ENCODE measurements around the gene MBNL2. TPM values are rescaled to one million over a fixed set of nuclear protein-coding genes. Genes with fewer than 3 reads are reported as not detected.

The MBNL2 gene
- total RNA-seq, 1 experiment from 2014 or later: 32.9 TPM

- no peaks in the 10 kb centered on the region; the same call in 1 of the 2 replicates for H3K36me3 ChIP-seq
- H3K4me1 ChIP-seq: peaks cover 15% of the 10 kb centered on the region
- H3K4me3 ChIP-seq: no peak overlapping the region
- 0 out of 2 replicates have a peak, but pooled peaks cover 1% of the 10 kb centered on the region for H3K9me3 ChIP-seq (replicated peaks)
- DNase-seq: no peak
- H3K27ac ChIP-seq: no peak overlapping the region
- H3K27me3 ChIP-seq: no peaks in the 10 kb centered on the region
Observed at GRCh38 chr13:97289514-97290298, 67.6 kb downstream of the MBNL2 start.

GRCh38 chr13:97295283-97296182 is 73.4 kb downstream of the MBNL2 start:
- Histone ChIP-seq H3K4me1 (peaks cover 6% of the 10 kb centered on the region; the same call in 1 of the 2 replicates), H3K27ac (peak overlapping the region; percentile 11; the same call in 1 of the 2 replicates)

GRCh38 chr13:97296740-97297139 is 74.6 kb downstream of the MBNL2 start:
- H3K27ac ChIP-seq: no peak overlapping the region
- no peaks in the 10 kb centered on the region for H3K36me3 ChIP-seq

More at GRCh38 chr13:97295283-97296182, 73.4 kb downstream of the MBNL2 start:
- H3K9me3 ChIP-seq (replicated peaks): no peaks in the 10 kb centered on the region
- H3K36me3 ChIP-seq: no peaks in the 10 kb centered on the region
- H3K4me3 ChIP-seq: no peak overlapping the region
- H3K27me3 ChIP-seq: no peaks in the 10 kb centered on the region
- no peak for DNase-seq

GRCh38 chr13:97298816-97299215 is 76.7 kb downstream of the MBNL2 start:
- H3K9me3 ChIP-seq (replicated peaks): no peaks in the 10 kb centered on the region
- no peaks in the 10 kb centered on the region for H3K27me3 ChIP-seq
- DNase-seq: no peak
- no peak overlapping the region for H3K4me3 ChIP-seq
- no peaks in the 10 kb centered on the region for H3K36me3 ChIP-seq
- H3K27ac ChIP-seq: no peak overlapping the region
- H3K4me1 ChIP-seq: peaks cover 6% of the 10 kb centered on the region; the same call in 1 of the 2 replicates

More at GRCh38 chr13:97296740-97297139, 74.6 kb downstream of the MBNL2 start:
- no peaks in the 10 kb centered on the region for H3K27me3 ChIP-seq
- H3K9me3 ChIP-seq (replicated peaks): no peaks in the 10 kb centered on the region
- H3K4me1 ChIP-seq: peaks cover 6% of the 10 kb centered on the region; the same call in 1 of the 2 replicates
- no peak for DNase-seq
- no peak overlapping the region for H3K4me3 ChIP-seq

- DNase-seq: no peak
- Histone ChIP-seq H3K4me3 (no peak overlapping the region), H3K9me3 (replicated peaks) (no peaks in the 10 kb centered on the region), H3K27ac (no peak overlapping the region), H3K27me3 (no peaks in the 10 kb centered on the region), H3K36me3 (no peaks in the 10 kb centered on the region), H3K4me1 (no peaks in the 10 kb centered on the region; the same call in 1 of the 2 replicates)
Observed at GRCh38 chr13:97300871-97301270, 78.7 kb downstream of the MBNL2 start.

- Histone ChIP-seq H3K9me3 (replicated peaks) (no peaks in the 10 kb centered on the region), H3K27me3 (no peaks in the 10 kb centered on the region), H3K4me1 (peaks cover 6% of the 10 kb centered on the region), H3K36me3 (no peaks in the 10 kb centered on the region), H3K4me3 (no peak overlapping the region), H3K27ac (no peak overlapping the region)
- no peak for DNase-seq
Observed at GRCh38 chr13:97301382-97302095, 79.4 kb downstream of the MBNL2 start.

GRCh38 chr13:97302611-97303010 is 80.5 kb downstream of the MBNL2 start:
- Histone ChIP-seq H3K36me3 (no peaks in the 10 kb centered on the region), H3K4me1 (peaks cover 16% of the 10 kb centered on the region), H3K27ac (no peak overlapping the region), H3K9me3 (replicated peaks) (no peaks in the 10 kb centered on the region), H3K4me3 (no peak overlapping the region), H3K27me3 (no peaks in the 10 kb centered on the region)
- no peak for DNase-seq

GRCh38 chr13:97306106-97306505 is 84.0 kb downstream of the MBNL2 start:
- H3K9me3 ChIP-seq (replicated peaks): no peaks in the 10 kb centered on the region
- H3K27ac ChIP-seq: peak overlapping the region; percentile 97; the same call in 1 of the 2 replicates
- H3K36me3 ChIP-seq: no peaks in the 10 kb centered on the region
- H3K4me3 ChIP-seq: no peak overlapping the region
- H3K27me3 ChIP-seq: no peaks in the 10 kb centered on the region
- no peak for DNase-seq
- H3K4me1 ChIP-seq: peaks cover 38% of the 10 kb centered on the region

- no peak for DNase-seq
- H3K36me3 ChIP-seq: no peaks in the 10 kb centered on the region
- H3K4me1 ChIP-seq: peaks cover 40% of the 10 kb centered on the region
- peak overlapping the region; percentile 97 for H3K27ac ChIP-seq
- no peaks in the 10 kb centered on the region for H3K27me3 ChIP-seq
- no peak overlapping the region for H3K4me3 ChIP-seq
- H3K9me3 ChIP-seq (replicated peaks): no peaks in the 10 kb centered on the region
Observed at GRCh38 chr13:97306645-97307044, 84.5 kb downstream of the MBNL2 start.

- Histone ChIP-seq H3K4me3 (peak overlapping the region; percentile 25), H3K9me3 (replicated peaks) (no peaks in the 10 kb centered on the region), H3K27me3 (no peaks in the 10 kb centered on the region), H3K4me1 (peaks cover 40% of the 10 kb centered on the region), H3K36me3 (no peaks in the 10 kb centered on the region), H3K27ac (peak overlapping the region; percentile 97)
- no peak for DNase-seq
Observed at GRCh38 chr13:97307118-97307881, 85.2 kb downstream of the MBNL2 start.

- Histone ChIP-seq H3K27me3 (no peaks in the 10 kb centered on the region), H3K4me1 (peaks cover 42% of the 10 kb centered on the region), H3K27ac (peak overlapping the region; percentile 97), H3K4me3 (peak overlapping the region; percentile 25), H3K9me3 (replicated peaks) (no peaks in the 10 kb centered on the region), H3K36me3 (no peaks in the 10 kb centered on the region)
- DNase-seq: peak; percentile 94 to 98
Observed at GRCh38 chr13:97307882-97308624, 85.9 kb downstream of the MBNL2 start.

- H3K27ac ChIP-seq: peak overlapping the region; percentile 97
- peak overlapping the region; percentile 3; the same call in 1 of the 2 replicates for H3K4me3 ChIP-seq
- H3K27me3 ChIP-seq: no peaks in the 10 kb centered on the region
- peak; percentile 24 to 52 for DNase-seq
- H3K9me3 ChIP-seq (replicated peaks): no peaks in the 10 kb centered on the region
- H3K4me1 ChIP-seq: peaks cover 50% of the 10 kb centered on the region
- no peaks in the 10 kb centered on the region for H3K36me3 ChIP-seq
Observed at GRCh38 chr13:97308735-97309429, 86.7 kb downstream of the MBNL2 start.

Measured in SJCRH30 (cell line).